ENCODE measurements around the gene ABHD11.
"Not testable (repeated sequence)": the region's sequence is repeated elsewhere in the genome, so short reads cannot be mapped to it uniquely, and the experiment has no call there.

The ABHD11 gene

DNA sequence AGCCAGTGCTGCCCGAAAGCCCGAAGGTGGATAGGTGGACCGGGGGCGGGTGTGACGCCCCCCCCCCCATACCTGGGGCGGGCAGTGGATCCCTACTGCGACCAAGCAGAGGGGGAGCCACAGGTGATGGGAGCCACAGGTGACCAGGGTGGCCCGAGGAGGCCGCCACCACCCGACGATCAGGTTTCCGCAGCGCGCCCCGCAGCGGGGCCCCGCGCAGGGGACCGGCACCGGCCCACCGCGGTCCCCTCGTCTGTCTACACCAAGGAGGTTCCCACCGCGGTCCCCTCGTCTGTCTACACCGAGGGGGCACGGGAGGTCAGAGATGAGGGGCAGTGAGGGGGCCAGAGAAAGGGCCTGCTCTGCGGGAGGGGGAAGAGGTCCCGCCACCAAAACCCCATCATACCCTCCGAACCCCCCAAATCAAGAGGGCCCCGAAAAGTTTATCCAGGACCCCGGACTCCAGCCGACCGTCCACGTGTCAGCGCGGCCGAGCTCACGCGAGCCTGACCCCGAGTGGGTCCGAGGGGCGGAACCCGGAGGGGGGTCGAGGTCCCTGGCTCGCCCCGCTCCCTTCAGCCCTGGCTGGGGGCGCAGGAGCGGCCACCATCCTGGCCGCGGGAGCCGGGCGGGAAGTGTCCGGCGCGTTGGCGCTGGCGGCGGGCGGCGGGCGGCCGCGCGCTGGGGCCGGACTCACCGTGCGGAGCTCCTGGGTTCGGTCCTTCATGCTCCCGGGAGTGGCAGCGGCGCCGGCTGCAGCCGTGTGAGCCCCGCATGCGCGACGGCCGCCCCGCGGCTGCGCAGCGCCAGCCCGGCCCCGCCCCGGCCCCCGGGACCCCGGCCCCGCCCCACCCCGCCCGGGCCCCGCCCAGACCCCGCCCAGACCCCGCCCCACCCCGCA lies 19.4 kb downstream of the ABHD11 start, which contains the start of gene STX1A:
TSS of gene STX1A (minus strand) at position 765 of the 901 bp plus-strand sequence. CDS start at position 727, 38 bp downstream.
- DNase-seq = peak; percentile 55

DNA sequence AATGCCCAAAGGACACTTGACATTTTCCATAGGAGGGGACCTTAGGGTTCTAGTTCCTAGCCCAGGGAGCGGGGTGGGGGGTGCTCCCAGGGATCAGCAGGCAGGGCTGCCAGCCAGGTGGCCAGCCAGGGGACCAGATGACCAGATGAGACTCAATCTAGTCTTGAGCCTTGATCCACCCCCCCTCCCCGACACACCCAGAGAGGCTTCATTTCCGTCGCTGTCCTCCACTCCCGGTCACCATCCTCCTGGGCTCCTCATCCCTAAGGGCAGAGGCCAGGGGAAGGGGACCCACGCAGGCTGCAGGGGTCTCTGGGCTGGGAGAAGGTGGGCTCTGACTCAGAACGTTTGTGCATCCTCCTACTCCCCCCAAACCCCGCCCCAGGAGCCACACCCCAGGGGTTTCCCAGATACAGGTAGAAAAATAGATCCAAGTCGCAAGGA lies 20.1 kb downstream of the ABHD11 start:
- no peak for DNase-seq

DNA sequence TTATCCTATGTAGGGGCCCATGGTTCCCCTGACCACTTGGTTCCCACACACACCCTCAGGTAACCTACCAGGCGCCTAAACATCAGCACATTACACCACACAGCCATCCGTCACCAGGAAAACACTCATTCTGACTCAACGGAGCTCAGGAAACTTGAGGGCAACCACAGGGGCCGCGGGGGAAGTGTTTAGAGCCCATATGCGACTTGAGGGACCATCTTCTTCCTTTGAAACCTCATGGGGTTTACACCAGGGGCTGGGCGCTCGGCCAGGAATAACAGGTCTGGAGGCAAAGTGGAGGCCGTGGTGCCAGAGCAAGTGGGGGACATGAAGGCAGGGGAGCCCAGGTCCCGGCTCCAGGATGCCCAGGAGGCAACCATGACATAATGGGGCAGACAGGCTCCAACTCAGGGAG lies 20.6 kb downstream of the ABHD11 start:
- no peak for DNase-seq

DNA sequence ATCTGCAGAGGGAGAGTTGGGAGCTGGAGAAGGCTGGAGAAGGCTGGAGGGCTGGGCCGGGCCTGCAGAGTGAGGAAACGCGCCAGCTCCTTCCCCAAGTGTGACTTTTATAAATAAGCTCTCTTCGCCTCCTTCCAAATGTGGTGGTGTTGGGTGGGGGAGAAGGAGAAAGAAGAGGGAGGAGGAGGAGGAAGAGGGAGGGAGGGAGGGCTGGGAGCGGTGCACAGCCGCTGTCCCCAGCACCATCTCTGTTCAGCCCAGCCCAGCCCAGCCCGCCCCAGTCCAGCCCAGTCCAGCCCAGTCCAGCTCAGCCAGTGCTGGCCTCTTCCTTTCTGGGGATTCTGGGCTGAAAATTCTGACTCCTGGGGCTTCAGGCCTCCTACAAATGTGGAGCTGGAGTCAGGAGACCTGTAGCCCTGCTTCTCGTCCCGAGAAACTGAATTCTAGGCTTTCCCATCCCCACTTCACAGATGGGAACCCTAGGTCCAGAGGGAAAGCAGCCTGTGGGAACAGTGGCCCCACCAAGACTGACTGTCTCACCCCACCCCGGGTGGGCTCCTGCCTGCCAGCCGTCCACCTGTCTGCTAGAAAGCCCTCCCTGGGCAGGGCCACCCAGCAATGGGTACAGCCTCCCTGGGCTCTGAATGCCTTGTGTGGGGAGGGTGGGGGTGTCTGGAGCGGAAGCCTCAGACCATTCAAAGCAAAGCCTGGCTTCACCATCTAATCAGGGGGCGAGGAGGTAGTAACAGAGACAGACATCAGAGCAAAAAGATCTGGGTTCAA lies 21.4 kb downstream of the ABHD11 start:
- DNase-seq = no peak

DNA sequence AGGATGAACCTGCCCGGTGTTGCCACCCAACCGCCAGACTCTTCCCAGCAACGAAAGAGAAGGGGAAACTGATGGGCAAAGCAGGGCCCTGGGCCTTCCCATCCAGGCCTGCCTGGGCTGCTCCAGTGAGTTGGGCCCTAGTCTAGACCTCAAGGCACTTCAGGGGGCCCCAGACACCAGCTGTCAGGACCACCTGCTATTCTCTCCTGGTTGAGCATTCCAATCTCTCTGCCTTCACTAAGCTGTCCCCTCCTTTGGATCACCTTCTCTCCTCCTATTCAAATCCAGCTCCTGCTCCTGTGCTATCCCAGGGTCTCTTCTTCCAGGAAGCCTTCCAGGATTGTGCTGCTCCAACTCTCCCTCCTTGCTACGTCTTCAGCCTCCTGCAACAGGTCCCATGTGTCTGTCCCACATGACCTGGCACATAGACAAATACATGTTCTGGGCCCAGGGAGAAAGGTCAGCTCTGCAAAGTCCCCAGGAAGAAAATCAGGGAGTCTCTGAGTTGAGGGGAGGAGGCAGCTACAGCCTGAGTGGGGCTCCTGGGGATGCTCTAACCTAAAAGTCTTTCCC lies 22.2 kb downstream of the ABHD11 start:
- no peak for DNase-seq

DNA sequence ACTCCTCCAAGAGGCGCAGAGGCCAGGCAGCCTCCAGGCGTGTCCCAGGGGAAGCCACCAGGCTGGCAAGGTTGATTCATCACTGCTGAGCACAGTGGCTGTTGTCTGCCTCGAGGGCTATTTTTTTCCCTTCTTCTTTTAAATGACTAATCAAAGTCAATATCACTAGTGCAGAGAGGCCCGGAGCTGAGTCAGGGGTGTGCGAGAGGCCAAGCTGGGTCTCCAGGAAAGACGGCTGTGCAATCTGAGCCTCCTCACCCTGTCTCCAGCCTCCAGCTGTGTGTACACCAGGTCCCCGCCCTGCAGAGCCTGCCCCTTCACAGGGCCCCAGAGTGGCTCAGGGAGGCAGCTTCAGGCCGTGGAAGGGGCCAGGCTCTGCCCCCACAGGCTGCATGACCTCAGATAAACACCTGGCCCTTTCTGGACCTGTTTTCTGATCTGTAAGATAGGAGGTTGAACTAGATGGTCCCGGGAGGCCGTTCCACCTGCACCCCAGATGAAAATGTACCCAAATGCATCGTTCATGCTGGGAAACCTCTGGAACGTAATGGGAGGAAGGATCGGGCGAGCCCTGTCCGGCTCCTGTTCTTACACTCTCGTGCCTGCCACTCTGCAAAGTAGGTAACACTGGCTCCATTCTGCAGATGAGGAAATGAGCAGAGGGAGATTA lies 22.8 kb downstream of the ABHD11 start:
- DNase-seq = no peak

DNA sequence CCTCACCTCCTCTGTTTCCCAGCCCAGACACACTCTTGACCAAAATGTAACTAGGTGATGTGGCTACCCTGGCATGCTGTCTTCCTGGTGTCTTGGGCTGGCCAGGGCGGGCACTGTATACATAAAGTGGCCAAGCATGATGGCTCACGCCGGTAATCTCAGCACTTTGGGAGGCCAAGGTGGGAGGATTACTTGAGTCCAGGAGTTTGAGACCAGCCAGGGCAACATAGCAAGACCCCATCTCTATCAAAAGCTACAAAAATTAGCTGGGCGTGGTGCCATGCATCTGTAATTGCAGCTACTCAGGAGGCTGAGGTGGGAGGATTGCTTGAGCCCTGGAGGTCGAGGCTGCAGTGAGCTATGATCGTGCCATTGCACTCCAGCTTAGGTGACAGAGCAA lies 25.3 kb downstream of the ABHD11 start:
- DNase-seq = not testable (repeated sequence)

DNA sequence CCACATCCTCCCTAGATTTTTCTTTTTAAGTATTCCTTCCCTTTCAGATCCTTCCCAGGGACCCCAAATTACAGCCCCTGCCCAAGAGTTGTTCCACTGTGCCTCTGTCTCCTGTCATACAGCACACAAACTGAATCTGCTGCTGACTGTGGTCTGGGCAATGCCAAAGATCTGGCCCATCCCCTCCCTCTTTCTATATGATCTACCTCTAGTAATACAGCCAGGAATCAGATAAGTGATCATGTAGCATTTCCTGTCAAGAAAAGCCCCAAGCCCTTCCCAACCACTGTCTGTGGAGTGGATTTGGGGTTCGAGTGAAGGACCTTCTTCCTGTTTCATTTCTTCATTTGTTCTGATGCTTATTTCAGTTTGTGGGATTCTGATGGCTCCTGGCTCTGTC lies 25.8 kb downstream of the ABHD11 start:
- DNase-seq = no peak

DNA sequence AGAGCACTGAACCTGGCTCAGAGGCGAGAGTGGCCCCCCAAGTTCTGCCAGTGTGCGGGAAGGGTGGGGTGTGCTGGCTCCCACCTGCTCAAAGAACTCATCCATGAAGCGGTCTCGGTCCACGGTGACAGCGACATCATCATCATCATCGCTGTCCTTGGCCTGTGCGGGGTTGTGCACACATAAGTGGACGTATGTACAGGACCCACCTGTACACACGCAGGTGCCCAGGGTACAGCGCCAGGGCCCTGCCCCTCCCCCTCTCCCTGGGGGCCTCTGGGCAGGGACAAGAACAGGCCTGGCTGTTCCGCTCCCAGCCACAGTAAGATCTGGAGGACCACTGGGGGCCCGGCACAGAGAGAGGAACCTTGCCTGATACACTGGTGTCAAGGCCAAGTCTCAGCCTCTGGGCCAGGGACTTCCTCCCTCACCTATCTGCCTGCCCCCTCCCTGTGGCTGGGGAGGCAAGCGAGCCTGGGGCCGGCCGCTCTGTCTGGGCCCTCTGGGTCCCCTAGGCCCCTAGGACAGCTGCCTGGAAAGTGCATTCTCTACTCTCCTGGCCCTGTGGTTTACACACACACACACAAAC lies 29.5 kb downstream of the ABHD11 start:
- no peak for DNase-seq

DNA sequence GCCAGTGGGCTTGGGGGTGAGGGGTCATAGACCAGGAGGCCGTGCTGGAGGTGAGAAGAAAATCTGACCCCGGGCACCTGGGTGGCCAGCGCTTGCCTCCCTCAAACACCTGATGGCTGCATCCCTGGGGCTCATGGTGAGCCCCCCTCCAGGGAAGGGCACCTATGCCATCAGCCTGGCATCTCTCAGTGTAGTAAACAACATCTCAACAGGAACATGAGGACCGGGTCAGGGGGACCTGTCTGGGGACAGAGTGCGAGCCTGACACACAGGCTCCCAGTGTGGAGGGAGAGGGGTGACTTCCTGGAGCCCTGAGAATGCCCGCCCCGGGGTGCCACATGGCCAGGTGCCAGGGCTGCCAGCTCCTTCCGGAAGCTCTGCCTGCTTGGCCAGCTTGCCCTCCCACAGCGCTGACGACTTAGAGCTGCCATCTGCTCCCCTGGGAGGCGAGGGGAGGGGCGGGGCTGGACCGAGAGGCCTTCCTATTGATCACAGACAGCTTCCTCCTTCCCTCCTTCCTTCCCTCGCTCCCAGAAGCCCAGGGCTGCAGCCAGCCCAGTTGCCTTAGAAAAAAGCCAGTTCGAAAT lies 31.5 kb downstream of the ABHD11 start:
- DNase-seq = peak; percentile 75

DNA sequence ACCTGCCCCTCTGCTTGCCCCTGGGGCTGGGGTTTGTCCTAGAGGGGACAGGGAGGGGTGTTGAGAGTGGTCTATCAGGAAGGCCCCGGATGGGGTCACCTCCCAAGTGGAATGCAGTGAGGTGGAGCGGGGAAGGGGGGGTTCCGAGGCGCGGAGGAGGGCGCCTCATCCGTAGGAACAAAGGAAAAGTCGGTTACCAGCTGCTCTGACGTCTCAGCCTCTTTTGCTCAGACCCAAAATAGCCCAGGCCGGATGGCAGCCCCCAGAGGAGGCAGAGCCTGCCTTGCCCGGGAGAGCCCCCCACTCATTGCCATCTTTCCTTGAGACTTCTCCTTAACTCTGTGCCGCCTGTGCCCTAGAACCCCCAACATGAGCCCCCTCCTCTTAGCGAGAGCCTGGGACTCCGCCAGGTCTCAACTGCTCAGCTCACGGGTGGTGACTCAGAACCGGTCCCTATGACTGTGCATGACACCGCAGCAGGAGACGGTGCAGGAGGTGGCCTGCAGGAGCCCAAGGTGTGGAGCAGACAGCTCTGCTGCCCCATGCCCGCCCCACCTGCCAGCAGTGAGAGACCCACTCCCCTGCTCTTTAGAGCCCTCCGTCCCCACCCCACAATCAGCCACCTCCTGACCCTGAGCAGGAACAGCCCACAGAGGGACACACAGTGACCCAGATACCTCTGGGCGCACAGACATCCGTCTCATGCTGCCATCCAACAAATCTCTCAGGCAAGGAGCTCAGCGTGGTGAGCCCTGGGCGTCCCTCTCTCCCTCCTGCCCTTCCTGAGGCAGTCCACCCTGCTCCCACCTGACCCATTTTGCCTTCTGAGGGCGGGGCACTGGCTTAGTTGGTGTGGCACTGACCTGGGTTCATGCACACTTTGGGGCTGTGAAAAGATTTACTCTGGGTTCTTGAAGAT lies 32.2 kb downstream of the ABHD11 start:
- no peak for DNase-seq

DNA sequence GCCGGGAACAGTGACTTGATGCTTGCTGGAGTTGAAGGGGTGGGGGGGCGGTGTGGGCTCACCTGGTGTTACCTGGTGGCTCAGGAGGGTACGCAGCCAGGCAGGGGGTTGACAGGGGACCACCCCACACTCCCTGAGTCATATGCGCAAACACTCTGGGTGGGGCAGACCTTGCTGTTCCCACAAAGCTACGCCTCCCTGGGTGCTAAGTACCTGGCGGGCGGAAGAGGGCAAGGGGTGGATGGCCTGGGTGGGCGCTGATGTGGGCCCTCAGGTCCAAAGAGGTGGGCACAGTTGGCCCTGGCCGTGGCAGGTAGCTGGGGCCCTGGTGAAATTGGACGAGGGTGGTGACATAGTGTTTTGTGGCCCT lies 33.1 kb downstream of the ABHD11 start:
- no peak for DNase-seq

DNA sequence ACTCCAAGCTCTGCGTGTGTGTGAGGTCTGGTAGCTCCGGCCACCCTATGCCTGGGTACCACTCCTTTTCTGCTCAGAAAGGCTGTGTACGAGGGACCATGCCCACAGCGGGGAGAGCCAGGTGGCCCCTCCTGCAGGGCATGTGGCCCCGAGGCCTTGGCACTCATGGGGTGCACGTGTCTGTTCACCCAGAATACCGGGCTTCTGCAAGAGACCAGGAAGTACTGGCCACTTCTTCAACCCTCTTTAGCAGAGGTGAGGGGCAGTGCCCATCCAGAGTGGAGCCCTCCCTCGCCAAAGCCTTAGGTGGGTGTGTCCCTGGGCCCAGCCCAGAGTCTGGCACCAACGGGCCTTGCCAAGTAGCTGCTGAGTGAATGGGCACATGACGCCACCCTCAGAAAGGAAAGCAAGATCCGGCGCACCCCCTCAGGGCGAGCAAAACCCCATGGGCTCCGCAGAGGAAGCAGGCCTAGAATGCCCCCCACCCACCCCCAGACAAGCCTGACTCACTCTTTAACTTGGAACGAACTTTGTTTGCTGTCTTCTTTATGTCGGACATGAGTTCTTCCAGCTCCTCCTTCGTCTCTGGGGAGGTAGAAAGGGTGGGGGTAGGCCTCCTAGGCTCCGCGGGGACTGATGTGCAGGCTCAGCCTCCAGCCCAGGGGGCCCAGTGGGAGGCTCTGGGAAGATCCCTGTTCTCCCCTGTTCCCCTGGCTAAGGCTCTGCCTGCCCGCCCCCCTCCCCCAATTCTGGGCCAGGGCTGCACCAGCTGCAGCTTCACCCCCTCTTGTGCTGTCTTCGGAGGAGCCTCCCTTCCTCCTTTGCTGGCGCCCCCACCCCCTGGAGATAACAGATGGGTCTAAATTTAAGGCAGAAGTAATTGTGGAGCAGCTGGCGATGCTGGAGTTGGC lies 33.7 kb downstream of the ABHD11 start:
- DNase-seq = no peak

DNA sequence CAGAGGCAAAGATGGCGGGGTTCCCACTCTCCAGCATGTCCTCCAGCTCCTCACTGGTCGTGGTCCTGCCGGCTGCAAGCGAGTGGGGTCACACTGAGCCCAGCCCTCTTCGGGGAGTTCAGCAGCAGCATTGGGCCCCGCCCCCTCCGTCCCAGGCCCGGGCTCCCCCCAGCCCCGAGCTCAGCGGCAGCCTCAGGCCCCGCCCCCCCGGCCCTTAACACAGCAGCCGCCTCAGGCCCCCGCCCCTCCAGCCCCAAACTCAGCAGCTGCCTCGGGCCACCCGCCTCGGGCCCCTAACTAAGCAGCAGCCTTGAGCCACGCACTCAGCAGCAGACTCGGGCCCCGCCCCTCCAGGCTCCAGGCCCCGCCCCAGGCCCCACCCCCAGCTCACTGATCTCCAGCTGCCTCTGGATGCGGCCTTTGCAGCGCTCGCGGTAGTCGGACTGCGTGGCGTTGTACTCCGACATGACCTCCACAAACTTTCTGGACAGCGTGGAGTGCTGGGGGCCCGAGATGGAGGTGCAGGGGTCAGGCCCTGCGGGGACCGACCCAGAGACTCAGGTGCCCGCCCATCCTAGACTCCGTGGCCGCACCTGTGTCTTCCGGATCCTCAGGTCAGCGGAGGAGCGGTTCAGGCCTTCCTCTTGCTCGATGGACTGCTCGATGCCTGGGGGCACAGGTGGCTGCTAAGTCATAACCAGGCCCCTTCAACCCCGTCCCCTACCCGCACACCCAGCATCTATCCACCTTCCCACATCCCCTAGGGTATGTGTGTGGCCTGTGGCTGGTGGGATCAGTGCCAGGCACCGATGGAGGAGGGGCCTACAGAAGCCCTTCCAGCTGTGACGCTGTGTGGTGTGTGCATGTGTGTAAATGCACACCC lies 34.6 kb downstream of the ABHD11 start:
- DNase-seq = no peak

DNA sequence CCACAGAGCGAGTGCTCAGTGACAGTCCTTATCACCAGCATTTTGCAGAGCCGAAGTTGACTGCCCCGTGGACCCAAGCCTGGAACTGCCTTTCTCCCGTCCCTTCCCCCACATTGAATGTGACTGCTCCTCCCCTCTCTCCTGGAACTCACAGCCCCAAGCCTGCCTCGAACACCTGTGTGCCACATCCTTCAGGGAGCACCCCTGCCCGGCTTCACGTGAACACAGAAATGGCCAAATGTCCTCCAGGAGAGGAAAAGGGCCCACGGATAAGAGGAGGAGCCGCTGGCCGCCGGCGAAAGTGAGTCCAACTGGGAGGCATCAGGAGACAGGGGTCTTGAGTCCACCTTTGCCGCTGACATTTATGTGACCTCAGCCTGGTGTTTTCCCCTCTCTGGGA lies 35.4 kb downstream of the ABHD11 start:
- no peak for DNase-seq

DNA sequence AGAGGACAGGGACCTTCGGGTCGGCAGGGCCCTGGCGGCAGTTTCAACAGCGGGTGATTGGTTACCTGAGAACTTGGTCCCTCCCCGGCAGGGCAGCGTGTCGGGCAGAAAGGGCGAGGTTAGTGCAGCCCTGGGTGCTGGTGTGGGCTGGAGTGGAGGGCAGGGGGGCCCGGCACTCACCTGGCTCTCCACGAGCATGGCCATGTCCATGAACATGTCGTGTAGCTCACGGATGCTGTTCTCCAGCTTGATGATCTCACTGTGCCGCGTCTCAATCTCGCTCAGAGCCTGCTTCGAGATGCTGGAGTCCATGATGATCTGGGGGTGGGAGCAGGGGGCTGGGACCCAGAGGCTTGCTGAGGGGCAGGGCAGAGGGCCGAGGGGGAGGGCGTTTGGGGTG lies 35.9 kb downstream of the ABHD11 start:
- no peak for DNase-seq

DNA sequence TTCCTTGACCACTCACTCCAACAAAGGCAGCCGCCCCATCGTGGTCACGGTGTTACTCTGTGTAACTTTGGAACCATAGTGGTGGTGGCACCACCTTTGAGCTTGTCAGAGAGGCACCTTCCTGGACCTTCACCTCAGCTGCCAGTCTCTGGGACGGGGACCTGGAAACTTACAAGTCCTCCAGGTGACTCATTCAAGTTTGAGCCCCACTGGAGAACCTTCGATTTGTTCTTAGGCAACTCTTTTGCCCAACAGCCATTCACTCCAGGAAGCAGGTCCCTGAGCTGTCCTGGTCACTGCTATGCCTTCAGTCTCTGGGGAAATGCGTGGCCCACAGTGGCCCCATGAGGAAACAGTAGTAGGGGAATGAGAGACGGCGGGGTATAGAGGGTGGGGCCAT lies 36.4 kb downstream of the ABHD11 start:
- no peak for DNase-seq

DNA sequence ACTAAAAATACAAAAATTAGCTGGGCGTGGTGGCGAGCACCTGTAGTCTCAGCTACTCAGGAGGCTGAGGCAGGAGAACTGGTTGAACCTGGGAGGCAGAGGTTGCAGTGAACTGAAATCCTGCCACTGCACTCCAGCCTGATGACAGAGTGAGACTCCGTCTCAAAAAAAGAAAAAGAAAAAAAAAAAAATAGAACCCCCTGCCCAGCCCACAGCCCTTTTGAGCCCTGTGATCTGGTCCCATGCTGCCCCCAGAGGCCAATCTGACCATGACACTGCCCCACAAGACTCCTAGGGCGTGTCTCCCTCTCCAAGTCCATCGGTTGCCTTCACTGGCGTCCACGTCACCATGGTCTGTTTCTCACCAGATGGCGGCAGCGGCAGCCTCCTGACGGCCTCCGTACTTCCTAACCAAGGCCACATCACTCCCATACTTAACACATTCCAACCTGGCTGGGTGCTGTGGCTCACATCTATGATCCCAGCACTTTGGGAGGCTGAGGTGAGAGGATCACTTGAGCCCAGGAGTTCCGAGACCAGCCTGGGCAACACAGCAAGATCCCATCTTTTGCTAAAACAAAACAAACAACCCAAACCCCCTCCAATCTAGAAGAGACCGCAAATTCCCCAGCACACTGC lies 37.1 kb downstream of the ABHD11 start:
- no peak for DNase-seq

All from NCI-H774 (cell line).